ENCODE data around the gene TSNAX. TPM values are rescaled to one million over a fixed set of nuclear protein-coding genes. Genes with fewer than 3 reads are reported as not detected.

TSNAX gene
- total RNA-seq, 1 experiment from 2014 or later = 60.0 TPM

- H3K27me3 ChIP-seq (replicated peaks; ENCODE audit: insufficient read depth, low read depth, low read length, poor library complexity) = no peaks in the 10 kb centered on the region
- BruUV-seq (replicated peaks) = no TSS peak
- DNase-seq (ENCODE audit: low spot score) = no peak
- no peak overlapping the region for H3K4me3 ChIP-seq (ENCODE audit: low read depth, low read length, poor library complexity, severe bottlenecking)
- H3K4me1 ChIP-seq (ENCODE audit: insufficient read depth, low read length, poor library complexity, severe bottlenecking) = no peaks in the 10 kb centered on the region
- CTCF ChIA-PET = no interaction called here
- no peaks in the 10 kb centered on the region for H3K9me3 ChIP-seq (ENCODE audit: low read depth, low read length, poor library complexity, severe bottlenecking)
- H3K36me3 ChIP-seq (ENCODE audit: insufficient read depth, low read length, poor library complexity, severe bottlenecking) = no peaks in the 10 kb centered on the region
- no peak overlapping the region for H3K27ac ChIP-seq (ENCODE audit: low read depth, low read length, poor library complexity, severe bottlenecking)
- TF ChIP-seq CTCF (conservative IDR thresholded peaks at IDR 0.05; ENCODE audit: low read depth, low read length) (no peak), EZH2 (IDR thresholded peaks at IDR 0.05; ENCODE audit: borderline replicate concordance, low read depth, low read length, poor library complexity, severe bottlenecking) (no peak)
- POLR2A ChIA-PET (ENCODE audit: low non-redundant PET) = no interaction called here
- intact Hi-C loops (cut with micrococcal nuclease; ENCODE audit: unreplicated experiment) = no loop called here
Observed at GRCh38 chr1:231481289-231481688, 47.2 kb upstream of the TSNAX start.

- ChIA-PET CTCF (no interaction called here), POLR2A (ENCODE audit: low non-redundant PET) (no interaction called here)
- Histone ChIP-seq H3K27me3 (replicated peaks; ENCODE audit: insufficient read depth, low read depth, low read length, poor library complexity) (no peaks in the 10 kb centered on the region), H3K27ac (ENCODE audit: low read depth, low read length, poor library complexity, severe bottlenecking) (no peak overlapping the region), H3K9me3 (ENCODE audit: low read depth, low read length, poor library complexity, severe bottlenecking) (no peaks in the 10 kb centered on the region), H3K4me3 (ENCODE audit: low read depth, low read length, poor library complexity, severe bottlenecking) (no peak overlapping the region), H3K4me1 (ENCODE audit: insufficient read depth, low read length, poor library complexity, severe bottlenecking) (no peaks in the 10 kb centered on the region), H3K36me3 (ENCODE audit: insufficient read depth, low read length, poor library complexity, severe bottlenecking) (no peaks in the 10 kb centered on the region)
- no peak for TF ChIP-seq CTCF (conservative IDR thresholded peaks at IDR 0.05; ENCODE audit: low read depth, low read length)
- no peak for TF ChIP-seq EZH2 (IDR thresholded peaks at IDR 0.05; ENCODE audit: borderline replicate concordance, low read depth, low read length, poor library complexity, severe bottlenecking)
- no TSS peak for BruUV-seq (replicated peaks)
- DNase-seq (ENCODE audit: low spot score) = no peak
- intact Hi-C loops (cut with micrococcal nuclease; ENCODE audit: unreplicated experiment) = no loop called here
Observed at GRCh38 chr1:231485029-231485784, 43.3 kb upstream of the TSNAX start.

- no peaks in the 10 kb centered on the region for H3K9me3 ChIP-seq (ENCODE audit: low read depth, low read length, poor library complexity, severe bottlenecking)
- no peaks in the 10 kb centered on the region for H3K4me1 ChIP-seq (ENCODE audit: insufficient read depth, low read length, poor library complexity, severe bottlenecking)
- DNase-seq (ENCODE audit: low spot score) = no peak
- H3K27ac ChIP-seq (ENCODE audit: low read depth, low read length, poor library complexity, severe bottlenecking) = no peak overlapping the region
- no TSS peak for BruUV-seq (replicated peaks)
- no peaks in the 10 kb centered on the region for H3K27me3 ChIP-seq (replicated peaks; ENCODE audit: insufficient read depth, low read depth, low read length, poor library complexity)
- H3K36me3 ChIP-seq (ENCODE audit: insufficient read depth, low read length, poor library complexity, severe bottlenecking) = no peaks in the 10 kb centered on the region
- no peak overlapping the region for H3K4me3 ChIP-seq (ENCODE audit: low read depth, low read length, poor library complexity, severe bottlenecking)
- CTCF ChIA-PET = no interaction called here
- TF ChIP-seq EZH2 (IDR thresholded peaks at IDR 0.05; ENCODE audit: borderline replicate concordance, low read depth, low read length, poor library complexity, severe bottlenecking) (no peak), CTCF (conservative IDR thresholded peaks at IDR 0.05; ENCODE audit: low read depth, low read length) (no peak)
- intact Hi-C loops (cut with micrococcal nuclease; ENCODE audit: unreplicated experiment) = no loop called here
- POLR2A ChIA-PET (ENCODE audit: low non-redundant PET) = no interaction called here
Observed at GRCh38 chr1:231487019-231487418, 41.5 kb upstream of the TSNAX start.
